ENCODE measurements around the gene LARP7. TPM values are rescaled to one million over a fixed set of nuclear protein-coding genes. Genes with fewer than 3 reads are reported as not detected.

LARP7 gene

Small RNAs within 50 kb of the gene (small RNA-seq; reads per million reads assigned to genes)
- gene MIR302A (ENCODE audit: low read depth) (69.9 reads per million, percentile 91 among the genes with 10 or more reads in this experiment), gene MIR302C (ENCODE audit: low read depth) (10.9 reads per million, percentile 80 among the genes with 10 or more reads in this experiment), gene MIR302D (ENCODE audit: low read depth) (38.3 reads per million, percentile 90 among the genes with 10 or more reads in this experiment), gene MIR367 (ENCODE audit: low read depth) (not detected), gene WRBP1 (ENCODE audit: low read depth) (not detected)
